Effector CD8-positive, alpha-beta T cell (primary cell): ENCODE results near the gene HABP4.

ENCODE experiments used
- DNase-seq: peaks from one replicate; lab custom pipeline; 2025; lab: John Stamatoyannopoulos, UW

The HABP4 gene

GRCh38 chr9:96476591-96476990 is 26.6 kb downstream of the HABP4 start:
- no peak for DNase-seq

GRCh38 chr9:96478829-96479371 is 28.9 kb downstream of the HABP4 start:
- DNase-seq: no peak

GRCh38 chr9:96480736-96481135 is 30.8 kb downstream of the HABP4 start:
- DNase-seq: no peak

- DNase-seq: no peak
Observed at GRCh38 chr9:96482476-96482875, 32.5 kb downstream of the HABP4 start.

- no peak for DNase-seq
Observed at GRCh38 chr9:96483197-96483596, 33.2 kb downstream of the HABP4 start.

- DNase-seq: no peak
Observed at GRCh38 chr9:96483733-96484390, 33.9 kb downstream of the HABP4 start.

GRCh38 chr9:96484521-96484931 is 34.6 kb downstream of the HABP4 start:
- no peak for DNase-seq

GRCh38 chr9:96485280-96485679 is 35.3 kb downstream of the HABP4 start:
- no peak for DNase-seq

GRCh38 chr9:96486386-96487028 is 36.5 kb downstream of the HABP4 start:
- DNase-seq: no peak

- no peak for DNase-seq
Observed at GRCh38 chr9:96487029-96487396, 37.0 kb downstream of the HABP4 start.

- no peak for DNase-seq
Observed at GRCh38 chr9:96487949-96488348, 38.0 kb downstream of the HABP4 start.

GRCh38 chr9:96489482-96489979 is 39.6 kb downstream of the HABP4 start:
- no peak for DNase-seq

- no peak for DNase-seq
Observed at GRCh38 chr9:96490534-96491078, 40.6 kb downstream of the HABP4 start.

- no peak for DNase-seq
Observed at GRCh38 chr9:96491079-96491879, 41.3 kb downstream of the HABP4 start.

GRCh38 chr9:96491880-96492525 is 42.0 kb downstream of the HABP4 start:
- DNase-seq: no peak

- DNase-seq: no peak
Observed at GRCh38 chr9:96492993-96493531, 43.1 kb downstream of the HABP4 start.

GRCh38 chr9:96493757-96494156 is 43.8 kb downstream of the HABP4 start:
- no peak for DNase-seq

GRCh38 chr9:96494215-96494800 is 44.3 kb downstream of the HABP4 start:
- no peak for DNase-seq

GRCh38 chr9:96495341-96495740 is 45.4 kb downstream of the HABP4 start:
- no peak for DNase-seq

GRCh38 chr9:96496368-96497116 is 46.6 kb downstream of the HABP4 start:
- DNase-seq: no peak

GRCh38 chr9:96497117-96497399 is 47.1 kb downstream of the HABP4 start:
- DNase-seq: no peak
